GM19099 (cell line): ENCODE measurements around the gene HTR6.

Source experiments
- POLR2A ChIP-seq: IDR thresholded peaks from 3 replicates; pipeline ENCODE4 v1.6.1; 2011; ENCODE audit warnings: low read depth; ENCODE audit not compliant: insufficient read length; ENCODE audit errors: extremely low read depth

HTR6 gene

DNA sequence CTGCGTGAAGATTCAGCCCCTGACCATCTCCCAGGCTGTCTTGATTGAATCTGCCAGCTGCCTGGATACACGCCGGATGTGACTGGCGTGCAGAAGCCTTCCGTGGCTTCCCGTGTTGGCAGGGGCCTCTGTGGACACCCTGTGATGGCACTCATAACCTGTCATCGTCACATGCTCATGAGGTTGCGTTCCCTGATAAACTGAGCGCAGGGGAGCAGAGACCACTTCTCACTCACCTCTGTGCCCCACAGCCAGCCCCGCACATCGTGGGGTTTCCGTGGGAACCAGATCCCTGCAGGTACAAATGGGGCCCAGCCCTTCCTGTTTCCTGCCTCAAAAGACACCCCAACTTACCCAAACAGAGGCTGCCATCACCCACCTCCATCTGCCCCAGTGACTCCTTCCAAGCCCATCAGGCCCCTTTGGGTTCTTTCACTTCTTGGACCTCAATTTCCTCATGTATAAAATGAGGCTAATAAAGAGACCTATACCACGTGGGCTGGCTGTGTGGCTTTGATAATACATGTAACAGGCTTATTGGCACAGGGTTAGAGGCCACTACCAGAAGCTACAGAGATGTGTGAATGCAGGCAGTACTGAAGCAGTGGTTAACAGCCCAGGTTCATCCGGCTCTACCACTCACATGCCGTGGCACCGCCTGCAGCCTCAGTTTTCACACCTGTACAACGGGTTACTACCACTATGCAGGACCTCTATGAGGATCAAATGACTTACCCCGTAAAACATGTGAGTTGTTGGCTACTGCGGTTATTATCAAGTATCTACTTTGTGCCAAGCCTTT is 23.6 kb downstream of the HTR6 start:
- TF ChIP-seq POLR2A = no peak

DNA sequence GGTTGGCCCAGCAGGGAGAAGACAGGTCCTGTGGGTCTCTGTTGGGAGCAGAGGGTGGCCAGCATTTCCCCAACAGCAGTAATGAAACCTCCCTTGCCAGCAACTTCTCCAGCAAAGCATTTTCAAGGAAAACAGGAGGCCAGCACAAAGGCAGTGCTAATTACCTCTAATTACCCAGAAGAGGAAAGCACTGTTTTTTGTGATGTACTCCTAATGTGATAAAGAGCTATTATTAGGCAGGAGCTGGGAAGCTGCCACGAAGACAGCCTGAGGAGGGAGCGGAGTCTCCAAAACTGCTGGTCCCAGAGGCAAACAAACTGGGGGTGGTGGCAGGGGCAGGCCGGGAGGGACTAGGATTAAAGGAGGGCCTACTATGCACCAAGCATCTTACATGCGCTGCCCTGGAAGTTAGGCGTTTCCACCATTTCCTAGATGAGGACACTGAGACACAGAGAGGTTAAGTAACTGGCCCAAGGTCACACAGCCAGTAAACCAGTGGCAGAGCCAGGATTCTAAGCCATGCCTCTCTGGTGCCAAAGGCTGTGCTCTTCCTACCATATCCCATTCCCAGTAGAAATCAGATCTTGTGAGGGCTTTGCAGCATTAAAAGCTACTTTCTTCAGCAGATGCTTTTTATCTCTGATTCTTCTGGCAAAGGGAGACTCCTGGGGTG is 24.5 kb downstream of the HTR6 start:
- no peak for TF ChIP-seq POLR2A

DNA sequence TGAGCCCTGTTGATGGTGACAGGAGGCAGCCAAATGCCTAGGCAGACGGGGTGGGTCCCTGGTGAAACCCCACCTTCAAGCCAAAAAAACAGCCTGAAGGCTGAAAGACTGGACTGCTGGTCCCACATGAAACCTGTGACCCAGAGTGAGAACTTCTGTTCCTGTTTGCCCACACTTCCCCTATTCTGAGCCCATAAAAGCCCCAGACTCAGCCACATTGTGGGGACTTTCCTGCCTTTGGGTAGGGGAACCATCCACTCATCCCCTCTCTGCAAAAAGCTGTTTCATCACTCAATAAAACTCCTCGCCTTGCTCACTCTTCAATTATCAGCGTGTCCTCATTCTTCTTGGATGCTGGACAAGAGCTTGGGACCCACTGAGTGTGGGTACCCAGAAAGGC is 25.2 kb downstream of the HTR6 start:
- TF ChIP-seq POLR2A = no peak

DNA sequence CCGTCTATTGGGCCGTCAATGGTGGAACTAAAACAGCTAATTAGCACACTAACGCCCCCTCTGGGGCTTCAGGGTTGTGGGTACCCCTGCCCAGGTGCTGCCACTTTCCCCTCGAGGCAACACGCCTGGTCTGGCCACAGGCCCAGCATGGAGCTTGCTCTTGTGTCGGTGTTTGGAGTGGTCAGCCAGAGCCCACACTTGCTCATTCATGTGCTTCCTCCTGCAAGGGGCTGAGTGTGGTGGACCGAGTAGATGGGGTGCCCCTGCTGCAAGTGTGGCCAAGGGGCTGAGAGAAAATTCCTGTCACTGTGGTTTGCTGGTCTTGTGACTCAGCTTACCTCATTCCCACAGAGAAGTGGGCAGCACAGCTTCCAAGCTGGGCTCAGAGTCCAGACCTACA is 25.7 kb downstream of the HTR6 start:
- no peak for TF ChIP-seq POLR2A

DNA sequence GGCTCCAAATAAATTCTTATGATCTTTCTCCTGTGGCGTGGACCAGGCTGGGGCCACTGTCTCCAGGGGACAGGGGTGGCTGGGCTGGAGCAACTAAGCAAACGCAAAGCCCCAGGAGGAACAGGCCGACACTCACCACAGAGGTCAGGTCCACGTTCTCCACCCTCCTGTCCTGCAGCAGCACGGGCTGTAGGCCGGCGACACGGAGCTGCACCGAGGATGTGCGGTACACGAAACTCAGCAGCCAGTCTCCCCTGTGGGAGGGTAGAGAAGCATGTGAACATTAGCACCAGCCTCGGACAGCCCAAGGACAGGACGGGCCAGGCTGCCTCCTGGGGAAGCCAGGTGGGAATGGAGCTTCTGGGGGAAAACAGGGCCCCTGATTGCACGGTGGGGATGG is 29.6 kb downstream of the HTR6 start:
- TF ChIP-seq POLR2A = no peak

DNA sequence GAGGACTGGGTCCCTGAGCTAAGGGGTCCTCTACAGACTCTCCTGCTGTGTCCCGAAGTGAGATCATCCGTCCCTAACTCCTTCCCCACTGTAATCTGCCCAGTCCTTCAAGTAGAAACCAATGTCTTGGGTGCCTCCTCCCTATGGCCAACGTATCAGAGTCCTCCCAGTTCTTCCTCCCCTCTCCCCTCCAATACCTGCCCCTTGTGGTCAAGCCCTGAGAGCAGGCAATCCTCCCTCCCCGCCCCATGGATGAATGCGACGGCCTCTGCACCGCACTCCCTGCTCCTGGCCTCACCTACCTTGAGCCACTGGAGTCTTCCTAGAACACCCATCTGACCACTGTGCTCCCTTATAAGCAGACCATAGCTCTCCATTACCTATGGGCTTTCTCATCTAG is 31.1 kb downstream of the HTR6 start:
- TF ChIP-seq POLR2A = no peak

DNA sequence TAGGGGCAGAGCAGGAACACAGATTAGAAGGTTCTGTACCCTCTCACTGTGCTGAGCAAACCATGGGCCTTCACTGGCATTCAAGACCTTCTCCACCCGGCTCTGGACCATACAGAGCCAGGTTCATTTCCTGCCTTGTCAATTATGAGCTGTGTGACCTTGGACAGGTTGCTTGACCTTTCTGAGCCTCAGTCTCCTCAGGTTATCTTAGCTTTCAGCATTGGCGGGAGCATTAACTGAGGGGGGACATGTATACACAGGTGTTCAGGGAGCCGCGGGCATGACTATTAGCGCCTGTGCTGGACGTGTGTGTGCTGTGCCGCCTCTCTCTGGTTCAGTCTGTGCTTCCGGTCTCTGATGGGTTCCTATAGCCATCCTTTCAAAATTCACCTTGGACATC is 32.1 kb downstream of the HTR6 start:
- no peak for TF ChIP-seq POLR2A

DNA sequence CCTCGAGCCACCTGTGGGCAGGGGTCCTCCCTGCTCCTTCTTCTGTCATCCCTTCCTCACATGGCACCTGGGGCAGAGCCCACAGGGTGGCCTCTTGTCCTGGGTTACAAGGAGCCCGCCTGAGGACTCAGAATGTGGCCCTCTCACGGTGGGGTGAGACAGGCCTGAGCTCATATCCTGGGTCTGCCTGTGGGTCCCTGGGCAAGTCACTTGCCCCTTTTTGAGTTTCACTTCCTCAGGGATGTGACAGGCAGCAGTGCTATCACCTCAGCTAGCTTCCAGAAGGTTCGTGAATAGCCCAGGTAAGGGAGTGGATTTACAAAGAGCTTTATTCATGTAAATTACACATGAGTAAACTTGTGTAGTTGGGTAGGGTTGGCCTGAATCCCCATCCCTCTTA is 33.5 kb downstream of the HTR6 start:
- TF ChIP-seq POLR2A = no peak

DNA sequence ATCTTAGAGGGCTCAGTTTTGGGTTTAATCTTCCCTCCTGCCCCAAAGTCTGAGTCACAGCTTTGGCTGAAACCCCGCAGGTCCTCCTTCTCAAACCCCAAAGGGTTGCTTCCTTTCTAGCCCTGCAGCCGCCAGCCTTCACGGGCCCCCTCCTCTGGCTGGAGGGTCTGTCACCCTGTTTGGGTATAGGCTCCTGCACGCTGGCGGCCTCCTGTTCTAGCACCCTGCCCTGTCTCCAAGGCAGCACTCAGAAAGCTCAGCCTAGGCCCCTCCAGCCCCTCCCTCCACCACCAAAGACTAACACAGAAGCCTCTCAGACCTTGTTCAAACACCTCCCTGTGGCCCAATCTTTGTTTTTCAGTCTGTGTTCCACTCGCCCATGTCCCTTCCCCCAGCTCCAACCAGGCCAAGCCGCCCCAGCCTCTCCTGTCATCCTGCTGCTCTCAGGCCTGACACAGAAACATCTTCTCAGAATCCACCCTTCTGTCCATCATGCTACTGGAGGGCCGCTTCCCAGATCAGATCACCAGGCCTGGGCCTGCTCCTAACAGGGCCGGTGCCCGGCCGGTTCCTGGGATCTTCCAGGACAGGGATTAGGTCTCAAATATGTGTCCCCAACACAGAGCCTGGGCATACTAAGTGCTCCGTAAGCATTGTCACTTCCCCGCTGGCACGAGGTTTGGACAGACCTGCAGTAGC is 35.6 kb downstream of the HTR6 start:
- no peak for TF ChIP-seq POLR2A

DNA sequence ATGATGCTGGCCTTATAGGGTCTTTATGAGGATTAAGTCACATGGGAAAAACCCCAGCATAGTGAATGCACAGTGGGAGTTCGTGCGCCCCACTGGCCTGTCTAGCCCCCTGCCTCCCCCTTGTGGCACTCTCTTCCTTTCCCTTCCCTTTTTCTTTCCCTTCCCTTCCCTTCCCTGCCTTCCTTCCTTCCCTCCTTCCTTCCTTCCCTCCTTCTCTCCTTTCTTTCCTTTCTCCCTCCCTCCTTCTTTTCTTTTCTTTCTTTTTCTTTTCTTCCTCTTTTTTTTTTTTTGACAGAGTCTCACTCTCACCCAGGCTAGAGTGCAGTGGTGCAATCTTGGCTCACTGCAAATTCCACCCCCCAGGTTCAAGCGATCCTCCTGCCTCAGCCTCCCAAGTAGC is 38.6 kb downstream of the HTR6 start:
- no peak for TF ChIP-seq POLR2A

DNA sequence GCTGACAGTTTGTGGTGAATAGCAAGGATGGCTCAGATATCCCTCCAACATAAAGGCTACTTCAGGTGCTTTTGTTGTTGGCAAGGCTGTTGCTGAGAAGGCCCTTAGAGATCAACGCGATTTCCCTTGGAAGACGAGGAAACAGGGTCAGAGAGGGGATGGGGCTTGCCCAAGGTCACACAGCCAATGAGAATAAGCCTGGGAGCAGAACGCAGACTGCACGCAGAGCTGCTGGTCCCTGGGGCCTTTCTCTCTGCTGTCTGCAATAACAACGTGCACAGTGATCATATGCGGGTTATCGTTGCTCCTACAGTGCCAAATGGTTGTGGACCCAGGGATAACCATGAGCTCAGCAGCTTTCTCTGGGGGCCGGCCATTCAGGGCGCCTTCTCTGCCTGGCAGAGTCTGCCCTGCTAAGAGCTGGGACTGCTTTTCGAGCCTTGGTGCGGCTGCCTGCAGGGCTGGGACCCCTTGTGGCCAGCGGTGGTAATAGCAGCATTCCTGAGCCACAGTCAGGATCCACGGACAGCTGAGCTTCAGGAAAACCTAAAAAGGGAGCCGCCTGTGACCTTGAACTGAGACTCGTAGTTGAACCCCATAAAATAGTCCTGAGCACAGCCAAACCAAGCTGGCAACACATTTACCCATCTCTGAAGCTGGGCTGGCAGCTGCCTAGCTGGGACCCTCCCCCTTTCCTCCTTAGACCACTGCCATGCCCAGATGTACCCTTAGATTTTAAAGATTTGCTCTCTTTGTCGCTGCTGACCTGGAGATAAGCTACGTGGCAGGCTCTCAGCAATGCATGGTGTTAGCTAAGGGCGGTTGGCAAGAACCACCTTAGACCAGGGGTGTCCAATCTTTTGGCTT is 39.8 kb downstream of the HTR6 start:
- TF ChIP-seq POLR2A = no peak

DNA sequence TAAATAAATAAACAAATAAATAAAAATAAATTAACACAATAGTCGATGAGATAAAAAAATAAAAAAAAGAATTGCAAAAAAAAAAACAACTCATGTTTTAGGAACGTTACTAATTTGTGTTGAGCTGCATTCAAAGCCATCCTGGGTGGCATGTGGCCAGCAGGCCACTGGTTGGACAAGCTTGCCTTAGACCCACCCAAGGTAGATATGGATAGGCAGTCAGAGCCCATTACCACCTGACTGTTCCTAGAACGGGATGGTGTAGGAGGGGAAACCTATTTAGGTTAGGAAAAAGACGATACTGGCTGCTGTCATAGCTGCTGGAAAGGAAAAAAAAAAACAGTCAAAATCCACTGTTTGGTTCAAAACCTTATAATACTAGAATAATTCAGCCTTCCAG is 40.8 kb downstream of the HTR6 start:
- TF ChIP-seq POLR2A = no peak

DNA sequence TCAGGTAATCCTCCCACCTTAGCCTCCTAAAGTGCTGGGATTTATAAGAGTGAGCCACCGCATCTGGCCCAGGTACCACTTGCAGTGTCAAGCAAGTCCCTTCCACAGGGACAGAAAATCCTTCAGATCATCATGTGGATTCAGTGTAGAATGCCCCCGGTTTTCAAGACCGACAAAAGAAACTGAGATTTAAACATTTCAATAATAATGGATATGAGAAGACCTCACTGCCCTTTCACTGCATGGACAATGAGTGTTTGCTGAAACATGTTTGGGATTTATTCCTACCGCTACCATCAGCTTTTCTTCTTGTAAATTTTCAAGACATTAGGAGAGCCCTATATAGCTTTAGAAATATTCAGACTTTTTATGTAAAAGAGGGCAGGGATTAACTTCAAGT is 41.5 kb downstream of the HTR6 start:
- no peak for TF ChIP-seq POLR2A

DNA sequence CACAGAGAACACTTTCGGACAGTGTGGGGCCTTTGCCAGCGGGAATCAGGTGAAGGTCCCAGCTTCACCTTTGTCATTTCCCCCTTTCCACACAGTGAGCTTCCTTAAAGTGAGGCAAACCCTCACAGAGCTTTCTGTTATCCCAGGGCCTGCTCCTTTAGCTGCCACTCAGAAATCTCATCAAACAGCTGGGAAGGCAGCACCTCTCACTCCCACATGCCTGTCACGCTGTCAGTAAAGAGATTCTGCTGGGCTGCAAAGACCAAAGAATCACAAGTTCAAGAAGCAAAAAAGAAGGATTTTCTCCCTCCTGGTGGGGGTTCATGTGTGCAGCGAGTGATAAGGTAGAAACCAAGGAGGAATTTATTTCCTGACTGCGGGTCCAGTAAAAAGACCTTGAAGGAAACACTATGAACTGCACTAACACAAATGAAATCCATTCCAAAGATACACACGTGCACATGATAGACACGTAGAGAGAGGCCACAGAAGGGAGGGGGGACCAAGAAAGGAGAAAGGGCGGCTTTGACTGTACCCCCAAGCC is 44.0 kb downstream of the HTR6 start:
- no peak for TF ChIP-seq POLR2A

DNA sequence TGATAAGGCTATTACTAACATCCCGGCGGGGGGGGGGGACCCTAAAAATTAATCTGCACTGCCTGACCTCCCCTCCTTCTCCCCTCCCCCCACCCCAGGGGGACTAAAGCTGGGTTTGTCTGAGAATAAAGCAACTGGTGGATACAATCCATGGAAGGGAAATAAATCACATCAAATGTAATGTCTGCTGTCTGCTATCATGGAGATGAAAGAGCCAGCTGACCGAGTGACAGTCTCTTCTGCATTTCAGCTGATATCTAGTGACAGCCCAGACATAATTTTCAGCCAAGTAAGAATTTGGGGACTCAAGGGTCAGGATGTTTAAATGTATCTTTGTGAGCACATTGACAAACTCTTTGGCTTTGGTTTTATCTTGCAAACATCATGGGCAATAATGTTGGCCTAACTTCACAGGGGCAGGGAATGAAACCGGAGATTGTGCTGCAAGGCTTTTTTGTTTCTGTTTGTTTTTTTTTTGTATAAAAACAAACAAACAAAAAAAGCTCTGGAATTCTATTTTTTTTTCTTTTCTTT is 44.7 kb downstream of the HTR6 start:
- no peak for TF ChIP-seq POLR2A
